IMR-90 (cell line): ENCODE results near the gene MID1. TPM values are rescaled to one million over a fixed set of nuclear protein-coding genes. Genes with fewer than 3 reads are reported as not detected.

Source experiments
- ATAC-seq: fragments of 200-7000 bp; cut with Tn5 transposase; 2 replicates; pipeline ENCODE4 v1.9.1; 2020; ENCODE audit warnings: low read depth, mild to moderate bottlenecking, moderate library complexity
- BruUV-seq: library from RNA; stranded (reverse); fragments of 400-500 nt; replicated peaks from 2 replicates; lab custom pipeline; 2021; lab: Mats Ljungman, UMichigan
- CTCF ChIA-PET: fragments of 300-600 bp; formaldehyde crosslinking; extraction: SDS; loops from one replicate; lab custom pipeline; 2021; ENCODE audit warnings: antibody characterized with exemption; lab: Yijun Ruan, JAX
- POLR2A ChIA-PET: fragments of 300-600 bp; sonication (Branson Sonifier 250); formaldehyde crosslinking; loops from one replicate; lab custom pipeline; 2022; ENCODE audit warnings: antibody characterized with exemption; ENCODE audit not compliant: unreplicated experiment; lab: Charles Lee
- DNase-seq: peaks from one replicate; pipeline ENCODE4 v3.0.0; 2013
- H2AFZ ChIP-seq: replicated peaks from 2 replicates; pipeline ENCODE3; 2013; ENCODE audit warnings: low read length, mild to moderate bottlenecking; ENCODE audit not compliant: poor library complexity
- H2AK5ac ChIP-seq: 2 replicates; pipeline ENCODE4 v1.6.1; 2013; ENCODE audit warnings: low read depth, low read length, inconsistent platforms
- H2AK9ac ChIP-seq: replicated peaks from 2 replicates; pipeline ENCODE3; 2013; ENCODE audit warnings: mild to moderate bottlenecking, low read depth, low read length, moderate library complexity; ENCODE audit not compliant: poor library complexity
- H2BK120ac ChIP-seq: 2 replicates; pipeline ENCODE4 v1.6.1; 2013; ENCODE audit warnings: low read depth, low read length, inconsistent platforms
- H2BK15ac ChIP-seq: 3 replicates; pipeline ENCODE4 v1.6.1; 2013; ENCODE audit warnings: low read depth, low read length, inconsistent platforms
- H2BK20ac ChIP-seq: 2 replicates; pipeline ENCODE4 v1.6.1; 2013; ENCODE audit warnings: low read depth, mild to moderate bottlenecking, inconsistent platforms, low read length, moderate library complexity
- H2BK5ac ChIP-seq: 2 replicates; pipeline ENCODE4 v1.6.1; 2013; ENCODE audit warnings: mild to moderate bottlenecking, low read depth, low read length, inconsistent platforms; ENCODE audit not compliant: poor library complexity, severe bottlenecking
- H3K14ac ChIP-seq: replicated peaks from 2 replicates; pipeline ENCODE4 v1.6.1; 2013; ENCODE audit warnings: low read depth, low read length, inconsistent platforms
- H3K18ac ChIP-seq: 2 replicates; pipeline ENCODE4 v1.6.1; 2013; ENCODE audit warnings: low read depth, low read length, control low read depth
- H3K23ac ChIP-seq: 2 replicates; pipeline ENCODE4 v1.6.1; 2013; ENCODE audit warnings: low read depth, low read length, inconsistent platforms
- H3K27ac ChIP-seq: 2 replicates; pipeline ENCODE4 v1.5.1; 2013; ENCODE audit warnings: mild to moderate bottlenecking, control low read depth, low read length; ENCODE audit not compliant: insufficient read depth
- H3K27me3 ChIP-seq: 2 replicates; pipeline ENCODE4 v1.6.1; 2013; ENCODE audit warnings: low read length; ENCODE audit not compliant: control insufficient read depth, insufficient read depth
- H3K36me3 ChIP-seq: 2 replicates; pipeline ENCODE4 v1.6.1; 2013; ENCODE audit warnings: low read length, mixed read lengths; ENCODE audit not compliant: control insufficient read depth, insufficient read depth
- H3K4ac ChIP-seq: 2 replicates; pipeline ENCODE4 v1.6.1; 2013; ENCODE audit warnings: low read depth, low read length, inconsistent platforms
- H3K4me1 ChIP-seq: 2 replicates; pipeline ENCODE4 v1.6.1; 2013; ENCODE audit warnings: low read length, mixed read lengths; ENCODE audit not compliant: control insufficient read depth, insufficient read depth
- H3K4me2 ChIP-seq: 2 replicates; pipeline ENCODE4 v1.6.1; 2013; ENCODE audit warnings: low read depth, mild to moderate bottlenecking, control low read depth, low read length, moderate library complexity
- H3K4me3 ChIP-seq: 2 replicates; pipeline ENCODE4 v1.5.1; 2013; ENCODE audit warnings: low read depth, mild to moderate bottlenecking, control low read depth, low read length, moderate library complexity; ENCODE audit not compliant: insufficient read depth
- H3K56ac ChIP-seq: 2 replicates; pipeline ENCODE4 v1.6.1; 2013; ENCODE audit warnings: low read length, inconsistent platforms; ENCODE audit not compliant: insufficient read depth; ENCODE audit errors: extremely low read depth
- H3K79me1 ChIP-seq, 2 experiments: 2 replicates each; pipeline ENCODE4 v1.6.1; 2013; ENCODE audit warnings: low read length in 2 of 2, inconsistent platforms in 1 of 2, low read depth in 1 of 2
- H3K9ac ChIP-seq: 2 replicates; pipeline ENCODE4 v1.6.1; 2013; ENCODE audit warnings: low read depth, low read length, control low read depth
- H3K9me1 ChIP-seq: 2 replicates; pipeline ENCODE4 v1.6.1; 2013; ENCODE audit warnings: low read length, inconsistent platforms; ENCODE audit not compliant: insufficient read depth
- H3K9me3 ChIP-seq: 2 replicates; pipeline ENCODE4 v1.6.1; 2013; ENCODE audit warnings: low read length; ENCODE audit not compliant: control insufficient read depth, insufficient read depth
- H4K20me1 ChIP-seq: 2 replicates; pipeline ENCODE4 v1.6.1; 2013; ENCODE audit warnings: low read length, inconsistent platforms; ENCODE audit not compliant: insufficient read depth
- H4K5ac ChIP-seq: 2 replicates; pipeline ENCODE4 v1.6.1; 2013; ENCODE audit warnings: mild to moderate bottlenecking, low read depth, low read length, control low read depth
- H4K8ac ChIP-seq, 2 experiments: 2 replicates each; pipeline ENCODE4 v1.6.1; 2013; ENCODE audit warnings: low read depth in 2 of 2, low read length in 2 of 2, control low read depth in 1 of 2, inconsistent platforms in 1 of 2
- H4K91ac ChIP-seq: 2 replicates; pipeline ENCODE4 v1.6.1; 2013; ENCODE audit warnings: low read depth, low read length, inconsistent platforms; ENCODE audit not compliant: insufficient read depth
- BHLHE40 ChIP-seq: fragments of 150-350 bp; IDR thresholded peaks from 2 replicates; pipeline ENCODE4 v1.6.1; 2016; ENCODE audit warnings: mild to moderate bottlenecking, low read depth, low read length
- CEBPB ChIP-seq: IDR thresholded peaks from 2 replicates; pipeline ENCODE4 v1.6.1; 2012; ENCODE audit warnings: low read depth, low read length, improper control_type of control experiment
- CHD1 ChIP-seq: IDR thresholded peaks from 2 replicates; pipeline ENCODE4 v1.6.1; 2012; ENCODE audit warnings: low read depth, low read length, improper control_type of control experiment
- CTCF ChIP-seq: conservative IDR thresholded peaks from 2 replicates; pipeline ENCODE4 v1.5.1; 2012; ENCODE audit warnings: mild to moderate bottlenecking, low read depth, low read length, improper control_type of control experiment
- MAFK ChIP-seq: IDR thresholded peaks from 2 replicates; pipeline ENCODE4 v1.6.1; 2012; ENCODE audit warnings: low read depth, low read length, improper control_type of control experiment
- MAZ ChIP-seq: IDR thresholded peaks from 2 replicates; pipeline ENCODE4 v1.6.1; 2012; ENCODE audit warnings: low read depth, mild to moderate bottlenecking, low read length, improper control_type of control experiment, moderate library complexity, borderline replicate concordance
- MXI1 ChIP-seq: IDR thresholded peaks from 2 replicates; pipeline ENCODE4 v1.6.1; 2012; ENCODE audit warnings: low read depth, mild to moderate bottlenecking, low read length, moderate library complexity, borderline replicate concordance
- NFE2L2 ChIP-seq: fragments of 150-350 bp; IDR thresholded peaks from 2 replicates; pipeline ENCODE4 v1.6.1; 2016; ENCODE audit warnings: low read depth, mild to moderate bottlenecking, low read length
- POLR2A ChIP-seq: IDR thresholded peaks from 2 replicates; pipeline ENCODE4 v1.6.1; 2012; ENCODE audit warnings: mild to moderate bottlenecking, low read depth, low read length
- RAD21 ChIP-seq: IDR thresholded peaks from 2 replicates; pipeline ENCODE4 v1.6.1; 2012; ENCODE audit warnings: low read length, improper control_type of control experiment
- RCOR1 ChIP-seq: IDR thresholded peaks from 2 replicates; pipeline ENCODE4 v1.6.1; 2012; ENCODE audit warnings: mild to moderate bottlenecking, low read length, improper control_type of control experiment; ENCODE audit not compliant: insufficient replicate concordance
- SMC3 ChIP-seq: fragments of 150-350 bp; IDR thresholded peaks from 2 replicates; pipeline ENCODE4 v1.6.1; 2016; ENCODE audit warnings: low read depth, mild to moderate bottlenecking, antibody characterized with exemption, low read length, moderate library complexity
- USF2 ChIP-seq: fragments of 150-350 bp; IDR thresholded peaks from 2 replicates; pipeline ENCODE4 v1.6.1; 2017; ENCODE audit warnings: mild to moderate bottlenecking, antibody characterized with exemption, low read length, low read depth
- WGBS, 2 experiments: methylation state at CpG; one replicate each; pipeline versions ENCODE4 v1.1.5 to v1.1.7; 2013; ENCODE audit warnings: missing lambda C conversion rate in 2 of 2; ENCODE audit not compliant: insufficient read length in 1 of 2; ENCODE audit errors: extremely low coverage in 2 of 2; 5-methylcytosine and 5-hydroxymethylcytosine counted together
- dilution Hi-C: fragments of 300-500 bp; cut with HindIII; formaldehyde crosslinking; loops from one replicate; pipeline ENCODE4 v1.14.3; 2018; ENCODE audit warnings: low sequenced_read_pairs; ENCODE audit not compliant: unreplicated experiment
- in situ Hi-C: fragments of 300-500 bp; cut with MboI; formaldehyde crosslinking; loops from 3 replicates; pipeline ENCODE4 v1.14.3; 2019; ENCODE audit warnings: low sequenced_read_pairs, inconsistent platforms, mixed read lengths
- intact Hi-C: fragments of 100-400 bp; cut with micrococcal nuclease; formaldehyde crosslinking; loops from 2 replicates; pipeline ENCODE4 v1.10.0; 2022
- polyA plus RNA-seq, 3 experiments: library from polyadenylated mRNA; depleted of rRNA; stranded (reverse); fragments of >200 nt; gene quantifications; 2 replicates each; pipeline ENCODE4 v1.2.3, GENCODE V29; 2012; ENCODE audit warnings: low replicate concordance in 1 of 3
- total RNA-seq: library from RNA; depleted of rRNA; stranded (reverse); fragments of >200 nt; gene quantifications from 2 replicates; pipeline ENCODE4 v1.2.3, GENCODE V29; 2012

The MID1 gene
- total and polyA plus RNA-seq, 2 of the 4 experiments (the other 2 are of a cell fraction): 37.2 to 106 TPM

GRCh38 chrX:10579112-10580011, 41.0 kb downstream of the MID1 start:
- Histone ChIP-seq H2BK15ac (peak overlapping the region; percentile 57; the same call in 2 of the 3 replicates), H2BK5ac (peak overlapping the region; percentile 75), H3K4ac (peak overlapping the region; percentile 40; the same call in 1 of the 2 replicates), H2BK120ac (peak overlapping the region; percentile 78), H3K9ac (peak overlapping the region; percentile 70), H2BK20ac (peak overlapping the region; percentile 64; the same call in 1 of the 2 replicates), H3K36me3 (peaks cover 3% of the 10 kb centered on the region; the same call in 1 of the 2 replicates), H3K9me1 (no peaks in the 10 kb centered on the region; the same call in 1 of the 2 replicates), H3K14ac (peak overlapping the region; percentile 75; the same call in 1 of the 2 replicates), H2AFZ (no peak overlapping the region), H3K79me1 (peaks cover 24 to 33% of the 10 kb centered on the region in 2 experiments), H4K5ac (peak overlapping the region; percentile 92; the same call in 1 of the 2 replicates), H3K4me2 (peak overlapping the region; percentile 98; the same call in 1 of the 2 replicates), H3K27ac (peak overlapping the region; percentile 69; the same call in 1 of the 2 replicates), H3K4me3 (peak overlapping the region; percentile 29; the same call in 1 of the 2 replicates), H3K18ac (peak overlapping the region; percentile 98; the same call in 1 of the 2 replicates), H3K4me1 (peaks cover 7% of the 10 kb centered on the region), H3K27me3 (no peaks in the 10 kb centered on the region), H2AK5ac (no peak overlapping the region), H3K9me3 (peaks cover 7% of the 10 kb centered on the region), H4K20me1 (no peaks in the 10 kb centered on the region), H3K23ac (peak overlapping the region; percentile 36; the same call in 1 of the 2 replicates), H4K8ac (peak overlapping the region; percentile 78 to 82), H2AK9ac (no peak overlapping the region), H4K91ac (peak overlapping the region; percentile 74; the same call in 1 of the 2 replicates), H3K56ac (peak overlapping the region; percentile 62)
- ChIA-PET POLR2A (no interaction called here), CTCF (interaction anchor here (0.6 kb wide), 2 partner anchors 23 to 443 kb away, joined by 3 read pairs; no protein-coding TSS in a partner anchor)
- in situ Hi-C loops: no loop called here
- DNase-seq: peak; percentile 78
- intact Hi-C loops: no loop called here
- no TSS peak for BruUV-seq
- dilution Hi-C loops: no loop called here
- WGBS, 2 experiments: no CpG with 5 or more reads among the region's 12 CpGs
- no peak; the same call in 1 of the 2 replicates for ATAC-seq
- no peak for TF ChIP-seq SMC3
- TF ChIP-seq NFE2L2: no peak
- TF ChIP-seq POLR2A: no peak
- TF ChIP-seq RAD21: no peak
- no peak for TF ChIP-seq MXI1
- TF ChIP-seq MAFK: no peak
- TF ChIP-seq RCOR1: no peak
- TF ChIP-seq MAZ: no peak
- peak; percentile 48; the same call in 1 of the 2 replicates for TF ChIP-seq BHLHE40
- TF ChIP-seq CHD1: no peak
- peak; percentile 72 for TF ChIP-seq CEBPB
- TF ChIP-seq CTCF: no peak
- TF ChIP-seq USF2: no peak
